ENCODE data around the gene ARHGEF37. TPM values are rescaled to one million over a fixed set of nuclear protein-coding genes. Genes with fewer than 3 reads are reported as not detected.
"Not testable (repeated sequence)": the region's sequence is repeated elsewhere in the genome, so short reads cannot be mapped to it uniquely, and the experiment has no call there.

ARHGEF37 gene
- total RNA-seq, 3 donors from 2014 or later: 13.4 to 35.0 (median 24.6) TPM

DNA sequence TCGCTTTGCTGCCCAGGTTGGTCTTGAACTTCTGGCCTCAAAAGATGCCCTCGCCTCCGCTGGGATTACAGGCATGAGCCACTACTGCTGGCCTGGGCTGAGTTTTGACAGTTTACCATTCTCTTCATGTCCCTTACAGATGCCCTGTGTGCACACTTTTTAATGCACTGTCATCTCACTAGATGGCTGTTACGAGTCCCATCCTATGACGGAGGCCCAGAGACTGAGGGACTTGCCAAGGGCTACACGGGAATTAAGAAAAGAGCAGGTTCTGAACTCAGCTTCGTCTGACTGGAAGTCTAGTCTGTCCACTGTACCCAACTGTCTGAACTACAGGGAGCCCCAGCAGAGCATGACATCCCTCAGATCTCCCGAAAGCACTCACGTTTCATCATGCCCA, 63.9 kb downstream of the ARHGEF37 start:
- intact Hi-C loops (cut with DNase I, micrococcal nuclease): no loop called here
- DNase-seq: no peak
- no peak overlapping the region for H3K4me3 ChIP-seq
- H3K9me3 ChIP-seq: no peaks in the 10 kb centered on the region
- H3K36me3 ChIP-seq (ENCODE audit: low read depth): no peaks in the 10 kb centered on the region
- H3K4me1 ChIP-seq (ENCODE audit: low read depth): peaks cover 6% of the 10 kb centered on the region
- TF ChIP-seq, protein P1, sequence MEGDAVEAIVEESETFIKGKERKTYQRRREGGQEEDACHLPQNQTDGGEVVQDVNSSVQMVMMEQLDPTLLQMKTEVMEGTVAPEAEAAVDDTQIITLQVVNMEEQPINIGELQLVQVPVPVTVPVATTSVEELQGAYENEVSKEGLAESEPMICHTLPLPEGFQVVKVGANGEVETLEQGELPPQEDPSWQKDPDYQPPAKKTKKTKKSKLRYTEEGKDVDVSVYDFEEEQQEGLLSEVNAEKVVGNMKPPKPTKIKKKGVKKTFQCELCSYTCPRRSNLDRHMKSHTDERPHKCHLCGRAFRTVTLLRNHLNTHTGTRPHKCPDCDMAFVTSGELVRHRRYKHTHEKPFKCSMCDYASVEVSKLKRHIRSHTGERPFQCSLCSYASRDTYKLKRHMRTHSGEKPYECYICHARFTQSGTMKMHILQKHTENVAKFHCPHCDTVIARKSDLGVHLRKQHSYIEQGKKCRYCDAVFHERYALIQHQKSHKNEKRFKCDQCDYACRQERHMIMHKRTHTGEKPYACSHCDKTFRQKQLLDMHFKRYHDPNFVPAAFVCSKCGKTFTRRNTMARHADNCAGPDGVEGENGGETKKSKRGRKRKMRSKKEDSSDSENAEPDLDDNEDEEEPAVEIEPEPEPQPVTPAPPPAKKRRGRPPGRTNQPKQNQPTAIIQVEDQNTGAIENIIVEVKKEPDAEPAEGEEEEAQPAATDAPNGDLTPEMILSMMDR (IDR thresholded peaks at IDR 0.05): no peak
- ATAC-seq: no peak

GRCh38 chr5:149645725-149646124, 64.4 kb downstream of the ARHGEF37 start:
- no peaks in the 10 kb centered on the region for H3K9me3 ChIP-seq
- intact Hi-C loops (cut with DNase I, micrococcal nuclease): no loop called here
- no peak for DNase-seq
- H3K4me1 ChIP-seq (ENCODE audit: low read depth): peaks cover 1% of the 10 kb centered on the region
- ATAC-seq: no peak
- H3K36me3 ChIP-seq (ENCODE audit: low read depth): no peaks in the 10 kb centered on the region
- TF ChIP-seq, protein P1 (IDR thresholded peaks at IDR 0.05): no peak
- no peak overlapping the region for H3K4me3 ChIP-seq

GRCh38 chr5:149646564-149646963, 65.3 kb downstream of the ARHGEF37 start:
- ATAC-seq: peak; percentile 26

GRCh38 chr5:149647334-149647733, 66.0 kb downstream of the ARHGEF37 start:
- no peak for ATAC-seq
- TF ChIP-seq, protein P1 (IDR thresholded peaks at IDR 0.05): no peak
- intact Hi-C loops (cut with DNase I, micrococcal nuclease): no loop called here
- Histone ChIP-seq H3K36me3 (ENCODE audit: low read depth) (no peaks in the 10 kb centered on the region), H3K4me3 (no peak overlapping the region), H3K4me1 (ENCODE audit: low read depth) (no peaks in the 10 kb centered on the region), H3K9me3 (no peaks in the 10 kb centered on the region)
- no peak for DNase-seq

More at GRCh38 chr5:149646564-149646963, 65.3 kb downstream of the ARHGEF37 start:
- Histone ChIP-seq H3K36me3 (ENCODE audit: low read depth) (no peaks in the 10 kb centered on the region), H3K4me1 (ENCODE audit: low read depth) (no peaks in the 10 kb centered on the region), H3K9me3 (no peaks in the 10 kb centered on the region), H3K4me3 (no peak overlapping the region)
- DNase-seq: no peak
- TF ChIP-seq, protein P1 (IDR thresholded peaks at IDR 0.05): no peak
- intact Hi-C loops (cut with DNase I, micrococcal nuclease): no loop called here

GRCh38 chr5:149648464-149649393, 67.4 kb downstream of the ARHGEF37 start:
- DNase-seq; H3K9me3 ChIP-seq; intact Hi-C loops (cut with DNase I, micrococcal nuclease); H3K4me1 ChIP-seq (ENCODE audit: low read depth); H3K4me3 ChIP-seq; H3K36me3 ChIP-seq (ENCODE audit: low read depth): not testable (repeated sequence)
- peak; percentile 53 for ATAC-seq

GRCh38 chr5:149649730-149650129, 68.4 kb downstream of the ARHGEF37 start:
- H3K4me3 ChIP-seq; ATAC-seq; H3K4me1 ChIP-seq (ENCODE audit: low read depth); H3K36me3 ChIP-seq (ENCODE audit: low read depth); H3K9me3 ChIP-seq; DNase-seq; intact Hi-C loops (cut with DNase I, micrococcal nuclease): not testable (repeated sequence)
